Measurements from ENCODE around the gene LPIN1.

- TF ChIP-seq CTCF (IDR thresholded peaks at IDR 0.05), result peak; percentile 91 to 96 (median 94)
- TF ChIP-seq POLR2A (IDR thresholded peaks at IDR 0.05), result no peak
Measured at GRCh38 chr2:11778923-11779757, 32.7 kb downstream of the LPIN1 start.
